ENCODE measurements around the gene MKI67. TPM values are rescaled to one million over a fixed set of nuclear protein-coding genes. Genes with fewer than 3 reads are reported as not detected.

The MKI67 gene
- total and polyA plus RNA-seq, 10 donors, result 0.61 to 21.6 (median 7.6) TPM

DNA sequence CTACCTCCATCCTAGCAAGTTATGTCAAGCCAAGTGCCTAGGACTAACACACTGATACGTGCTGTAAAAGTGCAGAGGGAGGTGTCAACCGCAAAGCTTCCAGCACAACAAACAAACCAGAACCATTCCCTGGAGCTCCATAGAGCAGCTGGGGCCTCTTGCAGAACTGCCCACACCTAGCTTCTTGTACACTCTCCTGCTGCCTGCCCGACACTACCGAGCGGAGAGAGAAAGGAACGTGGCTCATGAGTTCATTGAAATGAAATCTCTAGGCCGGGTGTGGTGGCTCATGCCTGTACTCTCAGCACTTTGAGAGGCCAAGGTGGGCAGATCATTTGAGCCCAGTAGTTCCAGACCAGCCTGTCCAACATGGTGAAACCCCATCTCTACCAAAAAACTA lies 73.5 kb downstream of the MKI67 start:
- 91 to 97% (median 95%) methylated on average over 7 of the region's 7 CpGs for WGBS, 5 donors
- intact Hi-C loops (cut with DNase I; ENCODE audit: low total_unique reads), result no loop called here
- H3K36me3 ChIP-seq, result peaks cover 0 to 96% (median 55%) of the 10 kb centered on the region in 6 donors

DNA sequence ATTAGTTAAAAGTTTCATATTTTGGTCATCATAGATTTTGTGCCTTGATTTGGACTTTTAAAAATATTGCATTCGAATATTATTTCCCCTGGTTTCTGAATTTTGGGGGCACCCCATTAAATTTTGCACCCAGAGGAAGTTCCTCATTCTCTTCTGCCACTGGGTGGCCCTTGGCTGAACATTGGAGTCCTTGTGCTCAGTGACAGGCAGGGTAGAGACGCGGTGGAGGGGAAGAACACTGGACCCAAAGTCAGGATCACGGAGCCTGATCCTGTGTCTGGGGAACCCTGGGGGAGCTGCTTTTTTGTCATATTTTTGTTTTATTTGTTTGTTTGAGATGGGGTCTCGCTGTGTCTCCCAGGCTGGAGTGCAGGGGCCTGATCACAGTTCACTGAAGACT lies 74.7 kb downstream of the MKI67 start:
- H3K27ac ChIP-seq, result peak overlapping the region in 7 of 8 donors; percentile 67 to 96 (median 91)
- intact Hi-C loops (cut with DNase I; ENCODE audit: low total_unique reads), result no loop called here
- H3K36me3 ChIP-seq, result peaks cover 0 to 95% (median 45%) of the 10 kb centered on the region in 6 donors
- H3K27me3 ChIP-seq (replicated peaks in 1 of 7), result no peaks in the 10 kb centered on the region
- TF ChIP-seq POLR2A (IDR thresholded peaks at IDR 0.05) (no peak), POLR2AphosphoS5 (IDR thresholded peaks at IDR 0.05) (peak in 1 of 3 donors; percentile 42)
- TF ChIP-seq, protein P1, sequence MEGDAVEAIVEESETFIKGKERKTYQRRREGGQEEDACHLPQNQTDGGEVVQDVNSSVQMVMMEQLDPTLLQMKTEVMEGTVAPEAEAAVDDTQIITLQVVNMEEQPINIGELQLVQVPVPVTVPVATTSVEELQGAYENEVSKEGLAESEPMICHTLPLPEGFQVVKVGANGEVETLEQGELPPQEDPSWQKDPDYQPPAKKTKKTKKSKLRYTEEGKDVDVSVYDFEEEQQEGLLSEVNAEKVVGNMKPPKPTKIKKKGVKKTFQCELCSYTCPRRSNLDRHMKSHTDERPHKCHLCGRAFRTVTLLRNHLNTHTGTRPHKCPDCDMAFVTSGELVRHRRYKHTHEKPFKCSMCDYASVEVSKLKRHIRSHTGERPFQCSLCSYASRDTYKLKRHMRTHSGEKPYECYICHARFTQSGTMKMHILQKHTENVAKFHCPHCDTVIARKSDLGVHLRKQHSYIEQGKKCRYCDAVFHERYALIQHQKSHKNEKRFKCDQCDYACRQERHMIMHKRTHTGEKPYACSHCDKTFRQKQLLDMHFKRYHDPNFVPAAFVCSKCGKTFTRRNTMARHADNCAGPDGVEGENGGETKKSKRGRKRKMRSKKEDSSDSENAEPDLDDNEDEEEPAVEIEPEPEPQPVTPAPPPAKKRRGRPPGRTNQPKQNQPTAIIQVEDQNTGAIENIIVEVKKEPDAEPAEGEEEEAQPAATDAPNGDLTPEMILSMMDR (IDR thresholded peaks at IDR 0.05 in 8 of 11, conservative IDR thresholded peaks at IDR 0.05 in 3 of 11), result no peak
- H3K9me3 ChIP-seq, result no peaks in the 10 kb centered on the region
- peaks cover 18 to 99% (median 61%) of the 10 kb centered on the region in 6 donors for H3K4me1 ChIP-seq
- H3K4me3 ChIP-seq, result peak overlapping the region in 2 of 8 donors; percentile 6 to 74
- DNase-seq, result peak; percentile 73
- 73 to 85% (median 83%) methylated on average over 5 of the region's 5 CpGs for WGBS, 5 donors

More for the DNA sequence above, 73.5 kb downstream of the MKI67 start:
- peak overlapping the region in 1 of 8 donors; percentile 74 for H3K4me3 ChIP-seq
- peak; percentile 55 for DNase-seq
- H3K27ac ChIP-seq, result peak overlapping the region in 6 of 8 donors; percentile 11 to 96 (median 93)
- peaks cover 10 to 97% (median 52%) of the 10 kb centered on the region in 6 donors for H3K4me1 ChIP-seq
- no peaks in the 10 kb centered on the region for H3K9me3 ChIP-seq
- TF ChIP-seq POLR2AphosphoS5 (IDR thresholded peaks at IDR 0.05), result no peak
- TF ChIP-seq POLR2A (IDR thresholded peaks at IDR 0.05), result no peak
- TF ChIP-seq, protein P1 (IDR thresholded peaks at IDR 0.05 in 8 of 11, conservative IDR thresholded peaks at IDR 0.05 in 3 of 11), result no peak
- no peaks in the 10 kb centered on the region for H3K27me3 ChIP-seq (replicated peaks in 1 of 7)

DNA sequence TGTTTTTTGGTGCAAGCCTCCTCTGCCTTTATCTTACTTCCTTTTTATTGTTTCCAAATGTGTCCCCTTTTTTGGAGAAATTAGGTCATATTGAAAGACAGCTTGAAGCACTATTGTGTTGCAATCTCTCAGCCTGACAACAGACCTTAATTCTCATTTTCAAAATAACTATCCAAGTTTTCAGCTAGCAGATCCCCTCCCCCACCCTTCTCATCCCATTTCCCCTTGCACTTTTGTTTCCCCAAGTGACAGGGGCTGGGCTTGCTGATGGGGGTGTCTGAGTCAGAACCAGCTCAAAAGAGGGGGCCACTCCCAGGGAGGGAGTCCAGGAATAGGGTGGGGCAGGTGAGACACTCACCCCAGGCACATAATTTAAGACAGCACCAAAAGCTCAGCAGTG lies 75.3 kb downstream of the MKI67 start:
- H3K27me3 ChIP-seq (replicated peaks in 1 of 7), result no peaks in the 10 kb centered on the region
- peak; percentile 69 for DNase-seq
- TF ChIP-seq POLR2A (IDR thresholded peaks at IDR 0.05) (no peak), POLR2AphosphoS5 (IDR thresholded peaks at IDR 0.05) (no peak)
- TF ChIP-seq, protein P1 (IDR thresholded peaks at IDR 0.05 in 8 of 11, conservative IDR thresholded peaks at IDR 0.05 in 3 of 11), result no peak
- intact Hi-C loops (cut with DNase I; ENCODE audit: low total_unique reads), result no loop called here
- H3K9me3 ChIP-seq, result no peaks in the 10 kb centered on the region
- H3K36me3 ChIP-seq, result peaks cover 0 to 89% (median 39%) of the 10 kb centered on the region in 6 donors
- peaks cover 21 to 99% (median 67%) of the 10 kb centered on the region in 6 donors for H3K4me1 ChIP-seq
- peak overlapping the region in 7 of 8 donors; percentile 67 to 96 (median 91) for H3K27ac ChIP-seq
- peak overlapping the region in 2 of 8 donors; percentile 53 to 74 for H3K4me3 ChIP-seq

DNA sequence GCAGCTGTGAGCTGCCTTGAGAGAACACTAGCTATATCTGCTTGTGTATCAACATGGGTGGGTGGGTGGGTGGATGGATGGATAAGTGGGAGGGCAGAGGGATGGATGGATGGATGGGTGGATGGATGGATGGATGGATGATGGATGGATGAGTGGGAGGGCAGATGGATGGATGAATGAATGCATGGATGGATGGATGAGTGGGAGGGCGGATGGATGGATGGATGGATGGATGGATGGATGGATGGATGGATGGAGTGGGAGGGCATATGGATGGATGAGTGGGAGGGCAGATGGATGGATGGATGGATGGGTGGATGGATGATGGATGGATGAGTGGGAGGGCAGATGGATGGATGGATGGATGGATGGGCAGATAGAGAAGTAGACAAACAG lies 76.1 kb downstream of the MKI67 start:
- peak overlapping the region in 4 of 8 donors; percentile 49 to 74 (median 54) for H3K4me3 ChIP-seq

More for the DNA sequence above, 76.1 kb downstream of the MKI67 start:
- TF ChIP-seq POLR2AphosphoS5 (IDR thresholded peaks at IDR 0.05) (no peak), POLR2A (IDR thresholded peaks at IDR 0.05) (no peak)
- TF ChIP-seq, protein P1 (IDR thresholded peaks at IDR 0.05 in 8 of 11, conservative IDR thresholded peaks at IDR 0.05 in 3 of 11), result no peak
- peak overlapping the region in 7 of 8 donors; percentile 78 to 96 (median 91) for H3K27ac ChIP-seq
- intact Hi-C loops (cut with DNase I; ENCODE audit: low total_unique reads), result no loop called here
- H3K27me3 ChIP-seq (replicated peaks in 1 of 7), result no peaks in the 10 kb centered on the region
- no peaks in the 10 kb centered on the region for H3K9me3 ChIP-seq
- peaks cover 21 to 99% (median 74%) of the 10 kb centered on the region in 6 donors for H3K4me1 ChIP-seq
- WGBS, 5 donors, result 60 to 89% (median 82%) methylated on average over 1 of the region's 1 CpG
- DNase-seq, result peak; percentile 11
- peaks cover 0 to 81% (median 31%) of the 10 kb centered on the region in 6 donors for H3K36me3 ChIP-seq

All from spleen (tissue), 11 donors.